K562 (cell line): ENCODE data around the gene YOD1. TPM values are rescaled to one million over a fixed set of nuclear protein-coding genes. Genes with fewer than 3 reads are reported as not detected.
A peak's percentile ranks its signal among the peaks of the same experiment; 100 is the strongest.

ENCODE experiments used
- BCL6 ChIP-seq: fragments of 250-450 bp; sonication (Bioruptor Pico); IDR thresholded peaks from 2 replicates; pipeline ENCODE4 v1.4.0; 2020
- BCOR ChIP-seq: fragments of 450-650 bp; IDR thresholded peaks from 2 replicates; pipeline ENCODE4 v1.6.1; 2016
- DACH1 ChIP-seq: fragments of 450-650 bp; IDR thresholded peaks from 2 replicates; pipeline ENCODE4 v1.6.1; 2018; ENCODE audit not compliant: partially characterized antibody
- ELF2 ChIP-seq: fragments of 250-450 bp; sonication (Bioruptor Pico); IDR thresholded peaks from 2 replicates; pipeline ENCODE4 v1.5.0; 2021; ENCODE audit warnings: mild to moderate bottlenecking
- FOS ChIP-seq: IDR thresholded peaks from 3 replicates; pipeline ENCODE4 v1.6.1; 2011; ENCODE audit not compliant: insufficient read length; ENCODE audit errors: extremely low read depth
- HDAC8 ChIP-seq: fragments of 450-650 bp; IDR thresholded peaks from 2 replicates; pipeline ENCODE4 v1.6.1; 2016; ENCODE audit warnings: mild to moderate bottlenecking, missing genetic modification characterization, moderate library complexity, missing compliant biosample characterization
- JUND ChIP-seq, 2 experiments: IDR thresholded peaks; 2 replicates in 1 of 2; 3 replicates in 1 of 2; pipeline ENCODE4 v1.6.1; 2011; ENCODE audit warnings: borderline replicate concordance in 2 of 2, low read depth in 2 of 2, low read length in 2 of 2, improper control_type of control experiment in 1 of 2, missing biosample characterization in 1 of 2, missing genetic modification characterization in 1 of 2, missing genetic modification reagents in 1 of 2
- MTA1 ChIP-seq: fragments of 450-650 bp; IDR thresholded peaks from 2 replicates; pipeline ENCODE4 v1.6.1; 2017; ENCODE audit warnings: borderline replicate concordance
- NBN ChIP-seq: fragments of 450-650 bp; IDR thresholded peaks from 2 replicates; pipeline ENCODE4 v1.6.1; 2016; ENCODE audit warnings: low read depth, mild to moderate bottlenecking
- RBM17 ChIP-seq: fragments of 200-400 bp; formaldehyde crosslinking; IDR thresholded peaks from 2 replicates; pipeline ENCODE4 v1.6.1; 2017; ENCODE audit warnings: low read depth, mild to moderate bottlenecking, low read length, borderline replicate concordance
- RNF2 ChIP-seq: sonication (generic); IDR thresholded peaks from 2 replicates; pipeline ENCODE4 v1.6.1; 2016
- SIN3A ChIP-seq, 2 experiments: fragments of 150-350 bp in 1 of 2; IDR thresholded peaks; 2 replicates each; pipeline ENCODE4 v1.6.1; 2011 to 2016; ENCODE audit warnings: borderline replicate concordance in 2 of 2, low read depth in 2 of 2, low read length in 2 of 2, mild to moderate bottlenecking in 2 of 2, moderate library complexity in 2 of 2; ENCODE audit not compliant: control insufficient read depth in 1 of 2
- STAT5B ChIP-seq: fragments of 250-450 bp; sonication (Bioruptor Pico); IDR thresholded peaks from 2 replicates; pipeline ENCODE4 v1.8.0; 2021; ENCODE audit warnings: mild to moderate bottlenecking, inconsistent platforms
- TCF7L2 ChIP-seq: fragments of 150-350 bp; IDR thresholded peaks from 2 replicates; pipeline ENCODE4 v1.6.1; 2016; ENCODE audit warnings: low read depth, mild to moderate bottlenecking, low read length, moderate library complexity
- TEAD4 ChIP-seq, 2 experiments: sonication (generic) in 1 of 2; formaldehyde crosslinking in 1 of 2; IDR thresholded peaks; 2 replicates each; pipeline versions ENCODE4 v1.6.1 to v1.8.0; 2012 to 2022; ENCODE audit warnings: borderline replicate concordance in 1 of 2, inconsistent platforms in 1 of 2, low read length in 1 of 2, mild to moderate bottlenecking in 1 of 2, missing genetic modification reagents in 1 of 2
- ZNF140 ChIP-seq: fragments of 250-450 bp; sonication (Bioruptor Pico); IDR thresholded peaks from 2 replicates; pipeline ENCODE4 v1.8.0; 2021; ENCODE audit warnings: moderate library complexity, mild to moderate bottlenecking, inconsistent platforms
- ZNF232 ChIP-seq: sonication (generic); formaldehyde crosslinking; IDR thresholded peaks from 2 replicates; pipeline ENCODE4 v1.8.0; 2022; ENCODE audit warnings: mild to moderate bottlenecking, missing genetic modification reagents
- ZNF24 ChIP-seq: fragments of 450-650 bp; IDR thresholded peaks from 2 replicates; pipeline ENCODE4 v1.6.1; 2016
- ZNF347 ChIP-seq: fragments of 450-650 bp; formaldehyde crosslinking; IDR thresholded peaks from 2 replicates; pipeline ENCODE4 v1.4.0; 2020; ENCODE audit warnings: low read depth, mild to moderate bottlenecking, moderate library complexity
- ZNF76 ChIP-seq: fragments of 250-450 bp; sonication (Bioruptor Pico); IDR thresholded peaks from 2 replicates; pipeline ENCODE4 v1.4.0; 2020; ENCODE audit warnings: mild to moderate bottlenecking, moderate library complexity, borderline replicate concordance
- polyA plus RNA-seq, 8 experiments: library from polyadenylated mRNA; depleted of rRNA in 4 of 8; stranded (reverse) in 5 of 8; unstranded in 3 of 8; fragments of >200 nt; fragmentation: Nextera tagmentation in 2 of 8; fragmentation: Illumina TruSeq in 1 of 8; extraction: Ambion mirVana in 2 of 8; extraction: Trizol in 1 of 8; gene quantifications; 2 replicates each; pipeline versions ENCODE4 v1.2.1 to v1.2.3, GENCODE V29; 2011 to 2014; ENCODE audit warnings: inconsistent platforms in 1 of 8, missing spikeins in 1 of 8
- total RNA-seq, 7 experiments: library from RNA; depleted of rRNA in 6 of 7; stranded (reverse); fragments of >200 nt in 6 of 7; fragmentation: Illumina TruSeq in 2 of 7; extraction: Trizol in 2 of 7; gene quantifications; 2 replicates each; pipeline versions ENCODE4 v1.2.1 to v1.2.3, GENCODE V29; 2011 to 2021; ENCODE audit warnings: low replicate concordance in 1 of 7
- TF ChIP-seq, protein P1 (sequence below): fragments of 200-400 bp; formaldehyde crosslinking; IDR thresholded peaks from 2 replicates; pipeline ENCODE4 v1.6.1; 2017; ENCODE audit warnings: mild to moderate bottlenecking, low read depth, low read length, moderate library complexity
- TF ChIP-seq, protein P2 (sequence below): fragments of 250-450 bp; sonication (Bioruptor Pico); IDR thresholded peaks from 2 replicates; pipeline ENCODE4 v1.5.0; 2022; ENCODE audit warnings: mild to moderate bottlenecking
- TF ChIP-seq, protein P3 (sequence below): fragments of 250-450 bp; sonication (Bioruptor Pico); IDR thresholded peaks from 2 replicates; pipeline ENCODE4 v1.9.0; 2021; ENCODE audit warnings: mild to moderate bottlenecking
- TF ChIP-seq, protein P4 (sequence below): fragments of 450-650 bp; formaldehyde crosslinking; IDR thresholded peaks from 2 replicates; pipeline ENCODE4 v1.4.0; 2022; ENCODE audit warnings: mild to moderate bottlenecking, moderate library complexity

The YOD1 gene
- total and polyA plus RNA-seq, 9 of the 15 experiments (the other 6 are each of a cell fraction or from before 2014, with no cell fraction given) = 18.2 to 78.1 (median 46.9) TPM

DNA sequence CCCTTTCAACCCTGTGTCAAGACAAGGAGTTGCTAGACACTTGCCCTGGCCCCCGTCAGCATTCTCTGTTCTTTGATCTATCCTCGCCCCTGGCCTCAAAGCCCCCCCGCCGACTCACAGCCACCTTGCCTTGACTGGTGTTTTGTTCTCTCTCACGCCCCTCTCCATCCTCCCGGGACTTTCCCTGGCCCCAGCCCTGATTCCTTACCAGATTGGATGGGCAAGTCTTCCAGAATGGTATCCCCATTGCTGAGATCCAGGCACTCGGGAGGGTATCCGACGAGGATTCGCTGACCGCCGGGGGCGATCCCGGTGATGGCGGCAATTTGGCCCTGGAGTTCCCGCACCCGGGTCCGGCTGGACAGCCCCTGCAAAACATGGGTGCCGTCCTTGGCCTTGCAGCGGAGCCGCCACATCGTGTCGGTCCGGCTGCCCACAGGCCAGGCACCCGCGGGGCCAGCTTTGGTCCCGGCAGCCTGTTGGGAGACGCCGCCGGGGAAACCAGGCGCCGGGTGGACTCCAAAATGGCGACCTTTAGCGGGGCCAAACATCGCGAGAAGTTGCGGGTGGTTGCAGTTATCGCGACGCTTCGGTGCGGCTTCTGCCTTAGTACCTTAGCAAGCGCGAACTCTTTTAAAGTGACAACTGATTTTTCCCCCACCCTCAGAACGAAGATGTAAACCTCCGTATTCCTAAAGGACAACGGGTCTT lies 373 bp downstream of the YOD1 start (continued):
- TF ChIP-seq ZNF140 (CRISPR knock-in tag) (no peak), TCF7L2 (no peak), TEAD4 (IDR thresholded peaks at IDR 0.05; ENCODE audit: low read length) (no peak), TEAD4 (CRISPR knock-in tag; IDR thresholded peaks at IDR 0.05; ENCODE audit: borderline replicate concordance) (no peak), MTA1 (no peak; the same call in 1 of the 2 replicates), ZNF347 (CRISPR knock-in tag) (no peak), DACH1 (no peak), ELF2 (no peak), JUND (IDR thresholded peaks at IDR 0.05; ENCODE audit: borderline replicate concordance, low read depth, low read length) (no peak), JUND (tag; IDR thresholded peaks at IDR 0.05; ENCODE audit: borderline replicate concordance, low read depth, low read length) (no peak), BCL6 (CRISPR knock-in tag) (no peak), BCOR (no peak), NBN (no peak), FOS (no peak), STAT5B (CRISPR knock-in tag) (no peak), ZNF232 (CRISPR knock-in tag) (no peak), HDAC8 (tag) (no peak), RBM17 (no peak), SIN3A (IDR thresholded peaks at IDR 0.05; ENCODE audit: borderline replicate concordance in 2 of 2, control insufficient read depth in 1 of 2, low read depth in 2 of 2, low read length in 2 of 2) (peak in 1 of 2 experiments; percentile 81; a peak in 1 of 4 replicates), ZNF76 (no peak), ZNF24 (no peak), RNF2 (no peak)
- TF ChIP-seq, protein P1, sequence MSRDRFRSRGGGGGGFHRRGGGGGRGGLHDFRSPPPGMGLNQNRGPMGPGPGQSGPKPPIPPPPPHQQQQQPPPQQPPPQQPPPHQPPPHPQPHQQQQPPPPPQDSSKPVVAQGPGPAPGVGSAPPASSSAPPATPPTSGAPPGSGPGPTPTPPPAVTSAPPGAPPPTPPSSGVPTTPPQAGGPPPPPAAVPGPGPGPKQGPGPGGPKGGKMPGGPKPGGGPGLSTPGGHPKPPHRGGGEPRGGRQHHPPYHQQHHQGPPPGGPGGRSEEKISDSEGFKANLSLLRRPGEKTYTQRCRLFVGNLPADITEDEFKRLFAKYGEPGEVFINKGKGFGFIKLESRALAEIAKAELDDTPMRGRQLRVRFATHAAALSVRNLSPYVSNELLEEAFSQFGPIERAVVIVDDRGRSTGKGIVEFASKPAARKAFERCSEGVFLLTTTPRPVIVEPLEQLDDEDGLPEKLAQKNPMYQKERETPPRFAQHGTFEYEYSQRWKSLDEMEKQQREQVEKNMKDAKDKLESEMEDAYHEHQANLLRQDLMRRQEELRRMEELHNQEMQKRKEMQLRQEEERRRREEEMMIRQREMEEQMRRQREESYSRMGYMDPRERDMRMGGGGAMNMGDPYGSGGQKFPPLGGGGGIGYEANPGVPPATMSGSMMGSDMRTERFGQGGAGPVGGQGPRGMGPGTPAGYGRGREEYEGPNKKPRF = no peak
- TF ChIP-seq, protein P2, sequence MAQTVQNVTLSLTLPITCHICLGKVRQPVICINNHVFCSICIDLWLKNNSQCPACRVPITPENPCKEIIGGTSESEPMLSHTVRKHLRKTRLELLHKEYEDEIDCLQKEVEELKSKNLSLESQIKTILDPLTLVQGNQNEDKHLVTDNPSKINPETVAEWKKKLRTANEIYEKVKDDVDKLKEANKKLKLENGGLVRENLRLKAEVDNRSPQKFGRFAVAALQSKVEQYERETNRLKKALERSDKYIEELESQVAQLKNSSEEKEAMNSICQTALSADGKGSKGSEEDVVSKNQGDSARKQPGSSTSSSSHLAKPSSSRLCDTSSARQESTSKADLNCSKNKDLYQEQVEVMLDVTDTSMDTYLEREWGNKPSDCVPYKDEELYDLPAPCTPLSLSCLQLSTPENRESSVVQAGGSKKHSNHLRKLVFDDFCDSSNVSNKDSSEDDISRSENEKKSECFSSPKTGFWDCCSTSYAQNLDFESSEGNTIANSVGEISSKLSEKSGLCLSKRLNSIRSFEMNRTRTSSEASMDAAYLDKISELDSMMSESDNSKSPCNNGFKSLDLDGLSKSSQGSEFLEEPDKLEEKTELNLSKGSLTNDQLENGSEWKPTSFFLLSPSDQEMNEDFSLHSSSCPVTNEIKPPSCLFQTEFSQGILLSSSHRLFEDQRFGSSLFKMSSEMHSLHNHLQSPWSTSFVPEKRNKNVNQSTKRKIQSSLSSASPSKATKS (CRISPR knock-in tag) = no peak
- TF ChIP-seq, protein P3, sequence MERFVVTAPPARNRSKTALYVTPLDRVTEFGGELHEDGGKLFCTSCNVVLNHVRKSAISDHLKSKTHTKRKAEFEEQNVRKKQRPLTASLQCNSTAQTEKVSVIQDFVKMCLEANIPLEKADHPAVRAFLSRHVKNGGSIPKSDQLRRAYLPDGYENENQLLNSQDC (CRISPR knock-in tag) = no peak
- TF ChIP-seq, protein P4, sequence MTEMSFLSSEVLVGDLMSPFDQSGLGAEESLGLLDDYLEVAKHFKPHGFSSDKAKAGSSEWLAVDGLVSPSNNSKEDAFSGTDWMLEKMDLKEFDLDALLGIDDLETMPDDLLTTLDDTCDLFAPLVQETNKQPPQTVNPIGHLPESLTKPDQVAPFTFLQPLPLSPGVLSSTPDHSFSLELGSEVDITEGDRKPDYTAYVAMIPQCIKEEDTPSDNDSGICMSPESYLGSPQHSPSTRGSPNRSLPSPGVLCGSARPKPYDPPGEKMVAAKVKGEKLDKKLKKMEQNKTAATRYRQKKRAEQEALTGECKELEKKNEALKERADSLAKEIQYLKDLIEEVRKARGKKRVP (CRISPR knock-in tag) = no peak
